BJ (cell line): ENCODE data around the gene TAS2R39. TPM values are rescaled to one million over a fixed set of nuclear protein-coding genes. Genes with fewer than 3 reads are reported as not detected.

ENCODE experiments used
- CTCF ChIA-PET: fragments of 350-600 bp; formaldehyde crosslinking; extraction: SDS; loops from one replicate; lab custom pipeline; 2021; ENCODE audit warnings: antibody characterized with exemption, inconsistent platforms; lab: Yijun Ruan, JAX
- POLR2A ChIA-PET: fragments of 300-600 bp; sonication (Branson Sonifier 250); formaldehyde crosslinking; extraction: SDS; loops from one replicate; lab custom pipeline; 2021; ENCODE audit warnings: antibody characterized with exemption; lab: Charles Lee
- DNase-seq: peaks from one replicate; pipeline ENCODE4 v3.0.0-alpha.2; 2011; ENCODE audit warnings: low read depth
- H3K27me3 ChIP-seq: 2 replicates; pipeline ENCODE4 v1.6.0; 2011; ENCODE audit warnings: low read length; ENCODE audit not compliant: control insufficient read depth, insufficient read depth
- H3K36me3 ChIP-seq: 2 replicates; pipeline ENCODE4 v1.5.1; 2011; ENCODE audit warnings: low read length; ENCODE audit not compliant: control insufficient read depth, insufficient read depth
- H3K4me3 ChIP-seq: 2 replicates; pipeline ENCODE4 v1.5.1; 2011; ENCODE audit warnings: low read depth, mild to moderate bottlenecking, control low read depth, low read length
- polyA plus RNA-seq: library from polyadenylated mRNA; depleted of rRNA; stranded (reverse); fragments of >200 nt; gene quantifications from 2 replicates; pipeline ENCODE4 v1.2.3, GENCODE V29; 2011
- TF ChIP-seq, protein P1 (sequence below): IDR thresholded peaks from 2 replicates; pipeline ENCODE4 v1.5.1; 2011; ENCODE audit warnings: low read depth, mild to moderate bottlenecking, control low read depth, inconsistent platforms, low read length, moderate library complexity; ENCODE audit not compliant: insufficient read depth

Gene TAS2R39
- polyA plus RNA-seq, 1 experiment: not detected

- Histone ChIP-seq H3K36me3 (no peaks in the 10 kb centered on the region), H3K27me3 (peaks cover 4% of the 10 kb centered on the region), H3K4me3 (no peak within 1 kb of the TSS)
- ChIA-PET CTCF (interaction anchor here (1.0 to 11.5 kb wide), 3 partner anchors 19 to 589 kb away, joined by 3 to 392 read pairs (median 4); no protein-coding TSS in a partner anchor), POLR2A (no interaction called here)
- TF ChIP-seq, protein P1, sequence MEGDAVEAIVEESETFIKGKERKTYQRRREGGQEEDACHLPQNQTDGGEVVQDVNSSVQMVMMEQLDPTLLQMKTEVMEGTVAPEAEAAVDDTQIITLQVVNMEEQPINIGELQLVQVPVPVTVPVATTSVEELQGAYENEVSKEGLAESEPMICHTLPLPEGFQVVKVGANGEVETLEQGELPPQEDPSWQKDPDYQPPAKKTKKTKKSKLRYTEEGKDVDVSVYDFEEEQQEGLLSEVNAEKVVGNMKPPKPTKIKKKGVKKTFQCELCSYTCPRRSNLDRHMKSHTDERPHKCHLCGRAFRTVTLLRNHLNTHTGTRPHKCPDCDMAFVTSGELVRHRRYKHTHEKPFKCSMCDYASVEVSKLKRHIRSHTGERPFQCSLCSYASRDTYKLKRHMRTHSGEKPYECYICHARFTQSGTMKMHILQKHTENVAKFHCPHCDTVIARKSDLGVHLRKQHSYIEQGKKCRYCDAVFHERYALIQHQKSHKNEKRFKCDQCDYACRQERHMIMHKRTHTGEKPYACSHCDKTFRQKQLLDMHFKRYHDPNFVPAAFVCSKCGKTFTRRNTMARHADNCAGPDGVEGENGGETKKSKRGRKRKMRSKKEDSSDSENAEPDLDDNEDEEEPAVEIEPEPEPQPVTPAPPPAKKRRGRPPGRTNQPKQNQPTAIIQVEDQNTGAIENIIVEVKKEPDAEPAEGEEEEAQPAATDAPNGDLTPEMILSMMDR: no peak
- no peak for DNase-seq
Measured at GRCh38 chr7:143221737-143222136, 38.5 kb downstream of the TAS2R39 start, which contains the start of gene TAS2R40. Gene TAS2R40 (plus strand): TSS chr7:143222037. CDS start chr7:143222079, 42 bp downstream.

DNA sequence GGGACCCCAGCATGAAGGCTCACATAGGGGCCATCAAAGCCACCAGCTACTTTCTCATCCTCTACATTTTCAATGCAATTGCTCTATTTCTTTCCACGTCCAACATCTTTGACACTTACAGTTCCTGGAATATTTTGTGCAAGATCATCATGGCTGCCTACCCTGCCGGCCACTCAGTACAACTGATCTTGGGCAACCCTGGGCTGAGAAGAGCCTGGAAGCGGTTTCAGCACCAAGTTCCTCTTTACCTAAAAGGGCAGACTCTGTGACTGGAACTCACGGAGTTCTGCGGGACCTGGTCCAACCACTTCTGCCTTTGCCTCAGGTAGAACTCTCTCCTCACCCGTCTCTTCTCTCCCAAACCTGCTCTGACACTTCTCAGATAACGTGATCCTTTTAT, 39.6 kb downstream of the TAS2R39 start:
- peaks cover 4% of the 10 kb centered on the region for H3K27me3 ChIP-seq
- no peak overlapping the region for H3K4me3 ChIP-seq
- ChIA-PET POLR2A (no interaction called here), CTCF (interaction anchor here (11.5 kb wide), 1 partner anchor 216 kb away, joined by 392 read pairs; no protein-coding TSS in a partner anchor)
- no peaks in the 10 kb centered on the region for H3K36me3 ChIP-seq
- TF ChIP-seq, protein P1: no peak
- DNase-seq: no peak

DNA sequence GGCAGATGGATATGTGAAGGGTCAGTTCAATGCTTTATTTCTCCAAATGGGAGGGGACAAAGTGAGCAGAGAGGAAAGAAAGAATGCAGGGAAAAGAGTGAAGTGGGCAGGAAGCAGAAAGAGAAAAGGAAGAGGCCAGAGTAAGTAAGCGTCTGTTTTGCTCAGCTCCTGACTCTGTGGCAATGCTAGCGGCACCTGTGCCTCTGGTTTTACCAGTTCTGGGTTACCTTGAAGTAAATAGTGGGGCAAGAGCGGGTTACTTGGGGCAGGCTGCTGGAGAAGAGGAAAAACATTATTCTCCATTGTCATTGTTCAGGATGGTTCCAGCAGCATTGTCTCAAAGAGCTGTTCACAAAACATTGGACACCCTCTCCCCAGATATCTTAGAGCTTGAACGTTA, 40.6 kb downstream of the TAS2R39 start:
- peaks cover 4% of the 10 kb centered on the region for H3K27me3 ChIP-seq
- no peaks in the 10 kb centered on the region for H3K36me3 ChIP-seq
- ChIA-PET POLR2A (no interaction called here), CTCF (interaction anchor here (0.9 to 11.5 kb wide), 3 partner anchors 8 to 366 kb away, joined by 3 to 392 read pairs (median 7); no protein-coding TSS in a partner anchor)
- no peak overlapping the region for H3K4me3 ChIP-seq
- DNase-seq: no peak
- TF ChIP-seq, protein P1: no peak

- no peaks in the 10 kb centered on the region for H3K36me3 ChIP-seq
- H3K27me3 ChIP-seq: peaks cover 4% of the 10 kb centered on the region
- no peak for DNase-seq
- ChIA-PET POLR2A (no interaction called here), CTCF (interaction anchor here (1.9 to 11.5 kb wide), 2 partner anchors 10 to 218 kb away, joined by 7 to 392 read pairs; no protein-coding TSS in a partner anchor)
- TF ChIP-seq, protein P1: no peak
- no peak overlapping the region for H3K4me3 ChIP-seq
Measured at GRCh38 chr7:143225047-143225446, 41.8 kb downstream of the TAS2R39 start.

GRCh38 chr7:143227806-143228205, 44.6 kb downstream of the TAS2R39 start:
- Histone ChIP-seq H3K36me3 (no peaks in the 10 kb centered on the region), H3K27me3 (peaks cover 1% of the 10 kb centered on the region; the same call in 1 of the 2 replicates), H3K4me3 (no peak overlapping the region)
- no peak for DNase-seq
- TF ChIP-seq, protein P1: no peak
- CTCF ChIA-PET: interaction anchor here (0.7 to 2.7 kb wide), 3 partner anchors 13 to 708 kb away, joined by 3 to 9 read pairs (median 4); no protein-coding TSS in a partner anchor
- POLR2A ChIA-PET: no interaction called here
